Stimulated activated CD4-positive, alpha-beta T cell treated with anti-CD3 and anti-CD28 coated beads, TNF-alpha, amount 100 ng/mL, for 4 hours (primary cell): ENCODE results near the gene HOXD9.

Experiments
- DNase-seq, 3 experiments: peaks; one replicate each; pipeline ENCODE4 v3.0.0-alpha.2; 2020; ENCODE audit warnings: low read depth in 3 of 3

The HOXD9 gene

DNA sequence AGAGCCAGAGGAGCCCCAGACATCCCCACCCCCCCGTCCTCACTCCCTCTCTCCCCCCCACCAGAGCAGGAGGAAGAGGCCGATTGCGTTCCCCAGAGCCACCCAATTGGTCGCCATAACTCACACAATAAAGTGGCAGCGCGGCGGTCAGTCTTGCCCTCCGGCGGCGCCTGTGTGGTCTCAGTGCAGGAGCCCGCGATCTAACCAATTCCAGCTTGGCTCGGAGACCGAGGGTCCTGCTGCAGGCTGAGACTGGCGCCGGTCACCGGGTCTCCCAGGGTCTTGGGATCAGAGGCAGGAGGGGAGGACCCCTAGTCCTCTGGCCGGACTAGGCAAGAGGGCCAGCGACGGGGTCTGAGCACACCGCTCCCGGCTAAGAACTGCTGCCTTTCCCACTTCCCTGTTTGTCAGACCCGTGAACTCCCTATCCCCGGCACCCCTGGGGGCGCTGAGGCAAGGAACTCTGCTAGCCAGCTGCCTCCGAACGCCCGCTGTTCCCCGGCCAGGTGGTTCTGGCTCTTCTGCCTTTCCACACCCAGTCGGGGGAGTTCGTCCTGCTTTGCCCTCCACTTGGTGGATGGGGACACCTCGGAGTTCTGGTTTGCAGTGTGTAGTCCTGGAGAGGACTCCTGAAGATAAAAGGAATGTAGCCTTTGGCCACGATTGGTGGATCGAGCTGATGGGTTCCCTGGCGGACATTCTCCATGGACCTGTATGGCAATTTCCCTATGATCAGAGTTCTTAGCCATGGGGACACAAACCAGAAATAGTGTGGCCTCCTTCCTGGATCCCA is 24.0 kb upstream of the HOXD9 start:
- no peak for DNase-seq

- DNase-seq = no peak
Observed at GRCh38 chr2:176099159-176099727, 23.3 kb upstream of the HOXD9 start.

- no peak for DNase-seq
Observed at GRCh38 chr2:176099728-176100546, 22.6 kb upstream of the HOXD9 start, which contains the start of gene HOXD12. Gene HOXD12, plus strand, starts transcription at chr2:176099795. Its CDS starts 7 bp downstream, at chr2:176099802.

DNA sequence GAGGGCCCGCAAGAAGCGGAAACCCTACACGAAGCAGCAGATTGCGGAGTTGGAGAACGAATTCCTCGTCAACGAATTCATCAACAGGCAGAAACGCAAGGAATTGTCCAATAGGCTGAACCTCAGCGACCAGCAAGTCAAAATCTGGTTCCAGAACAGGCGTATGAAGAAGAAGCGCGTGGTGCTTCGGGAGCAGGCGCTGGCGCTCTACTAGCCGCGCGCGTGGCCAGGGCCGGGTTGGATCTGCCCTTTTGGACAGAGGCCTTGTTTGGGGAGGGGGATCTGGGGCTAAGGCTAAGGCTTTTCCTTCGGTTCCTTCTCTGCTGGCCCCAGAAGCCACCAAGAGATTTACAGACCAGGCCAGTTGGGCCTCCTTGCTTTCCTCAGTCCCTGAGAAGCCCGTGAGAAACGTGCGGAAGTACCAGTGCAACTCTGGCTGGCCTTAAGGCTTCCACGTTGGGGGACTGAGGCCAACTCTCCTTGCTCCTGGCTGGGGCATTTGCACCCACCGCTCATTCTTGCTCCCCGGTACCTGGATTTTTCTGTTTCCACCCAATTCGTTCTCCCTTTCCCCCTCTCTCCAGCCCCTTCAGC is 21.9 kb upstream of the HOXD9 start:
- DNase-seq = no peak

DNA sequence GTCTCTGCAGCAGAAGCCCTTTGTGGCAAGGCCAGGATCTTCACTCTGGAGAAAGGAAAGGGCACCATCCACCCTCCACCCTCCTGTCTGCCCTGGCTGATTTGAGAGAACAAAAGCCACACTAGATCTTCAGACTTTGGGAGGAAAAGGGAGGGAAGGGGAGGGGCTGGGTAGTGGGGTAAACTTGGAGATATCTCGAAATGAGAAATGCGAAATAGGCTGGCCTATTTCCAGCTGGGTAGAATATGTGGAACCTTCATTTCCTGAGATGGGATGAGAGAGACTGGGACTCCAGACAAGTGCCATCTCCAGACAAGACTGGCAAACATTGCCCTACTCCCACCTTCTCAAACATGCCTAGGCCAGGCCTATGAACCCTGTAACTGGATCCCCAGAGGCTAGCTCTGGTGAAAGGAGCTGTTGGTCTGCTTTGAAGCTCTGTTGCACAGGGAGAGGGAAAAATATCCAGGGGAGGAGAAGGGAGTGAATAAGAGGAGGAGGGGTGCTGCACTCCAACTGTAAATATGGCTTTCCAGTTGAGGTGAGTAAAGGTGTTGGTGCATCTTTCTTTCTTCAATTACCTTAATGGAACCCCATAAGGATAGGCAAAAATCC is 21.2 kb upstream of the HOXD9 start:
- no peak for DNase-seq

GRCh38 chr2:176101842-176102241 is 20.7 kb upstream of the HOXD9 start:
- DNase-seq = no peak

- DNase-seq = no peak
Observed at GRCh38 chr2:176102309-176102866, 20.1 kb upstream of the HOXD9 start.

- no peak for DNase-seq
Observed at GRCh38 chr2:176103194-176103593, 19.3 kb upstream of the HOXD9 start.

DNA sequence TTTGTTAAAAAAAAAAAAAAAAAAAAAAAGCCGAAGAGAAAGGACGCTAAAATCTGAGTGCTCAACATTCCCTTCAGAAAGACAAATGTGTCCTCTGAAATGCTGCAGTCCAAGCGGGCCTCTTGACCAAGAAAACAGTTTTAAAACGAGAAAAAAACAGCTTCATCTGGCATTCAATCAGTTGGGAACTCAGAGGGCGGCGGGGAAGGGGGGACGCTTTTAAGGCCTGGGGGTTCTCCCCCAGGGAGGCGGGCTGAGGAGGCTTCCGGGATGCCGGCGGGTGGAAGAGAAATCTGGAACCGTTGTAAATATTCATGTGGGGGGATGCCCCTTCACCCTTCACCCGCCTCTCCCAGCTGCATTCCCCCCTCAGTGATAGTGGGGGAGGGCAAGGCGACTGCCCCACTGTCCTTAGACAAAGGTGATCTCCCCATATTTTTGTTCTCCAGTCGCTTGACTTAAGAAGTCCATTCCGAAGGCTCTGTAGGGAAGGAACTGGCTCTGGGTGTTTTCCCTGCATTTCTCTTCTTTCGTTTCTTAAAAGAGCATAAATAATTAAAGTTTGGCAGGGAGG is 18.7 kb upstream of the HOXD9 start:
- DNase-seq = no peak

DNA sequence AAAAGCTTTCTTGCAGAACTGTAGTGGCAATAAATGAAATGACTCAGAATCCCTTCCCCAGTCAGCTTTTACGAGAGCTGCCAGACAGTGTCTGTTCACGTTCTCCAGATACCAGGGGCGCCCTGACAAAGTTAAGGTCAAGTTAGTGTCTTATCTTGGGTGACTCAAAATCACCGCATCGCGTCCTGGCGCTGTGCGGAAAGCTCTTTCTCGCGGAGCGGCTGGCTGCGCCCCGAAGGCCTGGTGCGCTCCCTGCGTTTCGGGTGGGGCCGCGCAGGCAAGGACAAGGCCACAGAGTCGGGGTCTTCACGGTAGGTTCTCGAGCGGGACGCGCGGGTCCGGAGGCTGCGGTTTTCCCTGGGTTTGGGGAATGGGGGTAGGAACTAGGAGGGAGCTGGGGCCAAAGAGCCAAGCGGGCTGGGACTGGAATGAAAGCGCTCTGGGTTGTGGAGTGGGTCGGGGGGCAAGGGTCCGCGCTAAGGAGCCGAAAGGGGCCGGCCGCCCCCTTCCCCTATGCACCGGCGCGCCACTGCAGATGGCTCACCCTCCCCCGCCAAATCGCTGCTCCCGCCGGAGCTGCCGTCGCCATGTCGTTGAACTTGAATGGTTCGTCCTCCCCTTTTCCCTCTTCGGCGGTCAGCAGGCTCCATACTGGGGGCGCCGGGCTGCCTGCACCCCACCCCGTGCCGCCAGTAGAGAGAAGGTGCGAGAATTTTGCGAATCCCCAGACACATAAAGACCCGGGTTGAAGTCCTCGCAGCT is 18.0 kb upstream of the HOXD9 start:
- DNase-seq = no peak

DNA sequence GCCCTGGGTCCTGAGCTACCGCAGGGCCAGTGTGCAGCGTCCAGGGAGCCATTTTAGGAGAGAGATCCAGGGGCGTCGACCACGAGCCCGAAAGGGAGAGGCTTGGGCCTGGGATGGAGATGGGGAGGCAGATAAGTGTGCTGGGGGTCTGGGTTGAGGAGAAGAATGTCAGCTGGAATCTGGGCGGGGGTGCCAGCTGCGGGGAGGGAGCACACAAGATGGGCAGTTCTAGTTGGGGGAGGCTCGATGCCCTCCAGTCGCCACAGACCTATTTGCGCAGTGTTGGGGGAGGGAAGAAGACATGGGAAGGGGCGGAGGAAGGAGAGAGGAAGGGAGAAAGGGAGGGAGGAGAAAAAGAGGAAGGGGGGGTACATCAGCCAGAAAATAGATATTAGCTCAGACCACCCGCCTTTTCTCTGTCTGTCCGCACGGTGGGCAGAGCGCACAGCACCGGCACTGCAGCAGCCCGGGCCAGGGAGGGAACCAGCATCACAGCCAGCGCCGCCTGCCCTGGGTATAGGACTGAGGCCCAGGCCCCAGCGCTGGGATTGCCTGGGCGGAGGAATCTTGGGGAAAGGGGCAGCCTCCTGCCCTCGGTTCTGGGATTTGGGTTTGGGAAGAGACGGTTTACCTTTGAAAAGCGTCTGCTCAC is 17.3 kb upstream of the HOXD9 start:
- no peak for DNase-seq

GRCh38 chr2:176105730-176106580 is 16.6 kb upstream of the HOXD9 start:
- DNase-seq = no peak

DNA sequence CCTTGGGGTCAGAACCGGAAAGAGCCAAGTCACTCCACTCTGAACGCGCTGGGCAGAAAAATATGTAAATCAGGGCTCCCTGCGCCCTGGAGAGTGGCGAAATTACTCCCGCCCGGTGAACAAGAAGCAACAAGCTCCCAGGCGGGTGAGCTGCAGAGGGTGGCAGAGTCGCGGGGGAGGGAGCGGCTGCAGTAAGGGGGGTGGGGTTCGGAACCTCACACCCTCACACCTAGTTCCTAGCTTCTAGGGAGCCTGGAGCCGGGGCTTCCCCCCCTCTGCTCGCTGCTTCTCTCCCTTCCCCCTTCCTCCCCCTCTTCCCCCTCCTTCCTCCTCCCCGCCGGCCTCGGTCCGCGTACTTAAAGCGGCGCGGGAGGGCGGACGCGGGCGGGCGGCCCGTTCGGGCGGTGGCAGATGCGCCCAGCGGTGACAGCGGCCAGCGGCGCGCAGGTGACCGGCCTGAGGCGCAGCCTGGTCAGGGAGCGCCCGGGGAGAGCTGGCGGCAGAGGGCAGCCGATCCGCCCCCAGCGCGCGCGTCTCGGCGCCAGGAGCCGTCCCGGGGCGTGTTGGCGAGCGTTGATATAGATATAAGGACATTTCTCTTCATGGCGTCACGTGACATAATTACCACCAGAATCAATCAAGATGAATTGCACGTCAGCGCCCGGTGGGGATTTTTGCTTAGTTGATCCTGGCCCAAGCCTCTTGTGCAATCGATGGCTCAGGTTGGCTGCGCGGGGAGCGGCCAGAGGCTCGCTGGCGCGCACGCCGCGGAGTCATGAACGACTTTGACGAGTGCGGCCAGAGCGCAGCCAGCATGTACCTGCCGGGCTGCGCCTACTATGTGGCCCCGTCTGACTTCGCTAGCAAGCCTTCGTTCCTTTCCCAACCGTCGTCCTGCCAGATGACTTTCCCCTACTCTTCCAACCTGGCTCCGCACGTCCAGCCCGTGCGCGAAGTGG is 15.7 kb upstream of the HOXD9 start, which contains the start of gene HOXD11:
TSS of gene HOXD11 (plus strand) at position 700 of the 959 bp plus-strand sequence. CDS start at position 776, 76 bp downstream.
- no peak for DNase-seq

- DNase-seq = no peak
Observed at GRCh38 chr2:176107731-176108181, 14.8 kb upstream of the HOXD9 start.

DNA sequence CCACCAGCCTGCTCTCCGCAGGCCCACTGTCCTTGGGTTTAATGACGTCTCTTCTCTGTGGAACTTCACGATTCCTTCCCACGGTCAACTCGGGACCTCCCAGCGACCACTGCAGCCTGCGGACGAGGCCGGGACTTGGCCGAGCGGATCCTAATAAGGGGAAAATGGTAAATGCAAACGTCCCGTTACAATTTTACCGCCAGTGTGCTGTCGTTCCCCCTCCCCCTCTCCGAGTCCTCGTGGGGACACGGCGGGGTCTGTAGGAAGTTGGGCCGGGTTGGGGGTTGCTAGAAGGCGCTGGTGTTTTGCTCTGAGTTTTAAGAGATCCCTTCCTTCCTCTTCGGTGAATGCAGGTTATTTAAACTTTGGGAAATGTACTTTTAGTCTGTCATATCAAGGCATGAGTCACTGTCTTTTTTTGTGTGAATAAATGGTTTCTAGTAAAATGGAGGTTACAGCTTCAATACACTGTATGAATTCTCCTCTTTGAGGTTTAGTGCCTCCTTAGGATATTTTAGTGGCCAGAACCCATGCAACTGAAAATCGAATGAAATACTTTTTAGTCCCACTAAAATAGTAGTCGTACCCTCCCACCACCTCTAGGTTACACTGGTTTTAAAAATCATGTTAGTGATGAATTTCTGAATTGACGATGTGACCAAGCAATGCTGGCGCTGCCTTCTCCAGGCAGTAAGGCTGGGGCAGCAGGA is 13.2 kb upstream of the HOXD9 start:
- no peak for DNase-seq

DNA sequence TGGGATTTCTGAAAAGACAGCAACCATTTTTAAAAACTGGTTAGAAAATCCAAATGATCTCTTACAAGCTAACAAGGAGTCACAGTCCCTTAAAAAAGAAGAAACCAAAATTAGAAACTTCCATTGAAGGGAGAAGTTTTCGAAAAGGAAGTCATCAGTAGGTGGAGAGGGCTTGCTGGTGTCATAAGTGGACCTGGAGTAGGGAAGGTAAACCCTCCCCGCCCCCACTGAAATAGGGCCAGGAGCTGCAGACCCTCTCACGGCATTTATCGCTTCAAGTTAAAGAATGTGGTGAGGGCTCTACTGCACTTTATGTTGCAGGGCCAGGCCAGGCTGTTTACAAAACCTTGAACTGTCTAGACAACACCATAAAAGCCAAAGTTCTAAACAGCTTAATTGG is 12.6 kb upstream of the HOXD9 start:
- DNase-seq = no peak
